ENCODE results near the gene LHFPL6.

- TF ChIP-seq EZH2 (IDR thresholded peaks at IDR 0.05; ENCODE audit: low read depth, unreplicated experiment) (no peak), CTCF (conservative IDR thresholded peaks at IDR 0.05; ENCODE audit: low read depth in 2 of 2) (no peak), ETS1 (IDR thresholded peaks at IDR 0.05) (no peak), CREB1 (CRISPR knock-in tag; IDR thresholded peaks at IDR 0.05; ENCODE audit: low read depth) (no peak), REST (IDR thresholded peaks at IDR 0.05; ENCODE audit: unreplicated experiment) (no peak), ZNF114 (CRISPR knock-in tag; IDR thresholded peaks at IDR 0.05) (no peak), POLR2AphosphoS5 (IDR thresholded peaks at IDR 0.05; ENCODE audit: low read depth) (no peak), JUNB (IDR thresholded peaks at IDR 0.05; ENCODE audit: unreplicated experiment) (no peak)
Measured at GRCh38 chr13:39379667-39380655, 223.0 kb downstream of the LHFPL6 start.

Data from GM23338 (cell line).